Karpas-422 (cell line): ENCODE data around the gene TRIM10. TPM values are rescaled to one million over a fixed set of nuclear protein-coding genes. Genes with fewer than 3 reads are reported as not detected.
A peak's percentile ranks its signal among the peaks of the same experiment; 100 is the strongest.

Experiments used
- DNase-seq: peaks from one replicate; pipeline ENCODE4 v3.0.0-alpha.2; 2015
- H2AFZ ChIP-seq: fragments of 200-600 bp; sonication (generic); 2 replicates; pipeline ENCODE4 v1.6.1; 2014; ENCODE audit warnings: antibody characterized with exemption, low read length, mixed read lengths
- H3K27ac ChIP-seq: fragments of 200-600 bp; sonication (generic); 2 replicates; pipeline ENCODE4 v1.5.1; 2014; ENCODE audit warnings: mild to moderate bottlenecking, low read length, moderate library complexity
- H3K27me3 ChIP-seq: fragments of 200-600 bp; sonication (generic); 2 replicates; pipeline ENCODE4 v1.6.1; 2014; ENCODE audit warnings: low read length, mixed read lengths
- H3K36me3 ChIP-seq: fragments of 200-600 bp; sonication (generic); 2 replicates; pipeline ENCODE4 v1.6.1; 2014; ENCODE audit warnings: low read length, mixed read lengths; ENCODE audit not compliant: insufficient read depth
- H3K4me1 ChIP-seq: fragments of 200-600 bp; sonication (generic); 2 replicates; pipeline ENCODE4 v1.6.1; 2014; ENCODE audit warnings: mild to moderate bottlenecking, low read length, mixed read lengths
- H3K4me2 ChIP-seq: fragments of 200-600 bp; sonication (generic); 2 replicates; pipeline ENCODE4 v1.6.1; 2014; ENCODE audit warnings: low read length, low read depth, mild to moderate bottlenecking; ENCODE audit not compliant: poor library complexity, severe bottlenecking
- H3K4me3 ChIP-seq: fragments of 200-600 bp; sonication (generic); 2 replicates; pipeline ENCODE4 v1.5.1; 2014; ENCODE audit warnings: mild to moderate bottlenecking, antibody characterized with exemption, low read length, mixed read lengths
- H3K79me2 ChIP-seq: fragments of 200-600 bp; sonication (generic); 2 replicates; pipeline ENCODE4 v1.6.1; 2014; ENCODE audit warnings: mild to moderate bottlenecking, low read length, mixed read lengths
- H3K9ac ChIP-seq: fragments of 200-600 bp; sonication (generic); 2 replicates; pipeline ENCODE4 v1.6.0; 2014; ENCODE audit warnings: low read length
- H3K9me2 ChIP-seq: fragments of 200-600 bp; sonication (generic), shearing (Covaris generic); replicated peaks from 2 replicates; pipeline ENCODE4 v1.6.0; 2014; ENCODE audit warnings: mild to moderate bottlenecking, low read length, moderate library complexity; ENCODE audit not compliant: insufficient read depth
- H3K9me3 ChIP-seq: fragments of 300-700, 200-600 bp; sonication (generic); 2 replicates; pipeline ENCODE4 v1.6.1; 2014; ENCODE audit warnings: low read length, mixed read lengths
- H4K20me1 ChIP-seq: fragments of 200-600 bp; sonication (generic); 2 replicates; pipeline ENCODE4 v1.6.1; 2014; ENCODE audit warnings: mild to moderate bottlenecking, antibody characterized with exemption, low read length, low read depth; ENCODE audit not compliant: insufficient read depth
- total RNA-seq: library from RNA; depleted of rRNA; stranded (reverse); fragments of >200 nt; shearing (Covaris generic); gene quantifications from 2 replicates; pipeline ENCODE4 v1.2.3, GENCODE V29; 2014; ENCODE audit warnings: low replicate concordance

TRIM10 gene
- total RNA-seq, 1 experiment from 2014 or later: not detected

- H3K9me3 ChIP-seq: no peaks in the 10 kb centered on the region
- no peaks in the 10 kb centered on the region for H3K27me3 ChIP-seq
- DNase-seq: no peak
- H3K4me3 ChIP-seq: no peak overlapping the region
- no peaks in the 10 kb centered on the region for H3K9me2 ChIP-seq
- H3K79me2 ChIP-seq: no peaks in the 10 kb centered on the region
- H3K4me1 ChIP-seq: no peaks in the 10 kb centered on the region
- no peak overlapping the region for H3K27ac ChIP-seq
- H4K20me1 ChIP-seq: no peaks in the 10 kb centered on the region
- H3K9ac ChIP-seq: no peak overlapping the region
- no peaks in the 10 kb centered on the region for H3K36me3 ChIP-seq
- no peak overlapping the region for H2AFZ ChIP-seq
- H3K4me2 ChIP-seq: no peak overlapping the region
Measured at GRCh38 chr6:30116724-30117123, 44.3 kb downstream of the TRIM10 start.

- no peaks in the 10 kb centered on the region for H3K27me3 ChIP-seq
- H3K4me2 ChIP-seq: no peak overlapping the region
- H2AFZ ChIP-seq: no peak overlapping the region
Measured at GRCh38 chr6:30113841-30114240, 47.2 kb downstream of the TRIM10 start.

GRCh38 chr6:30113003-30113759 is 47.8 kb downstream of the TRIM10 start, which contains the start of gene TRIM31:
Gene TRIM31, minus strand, starts transcription at chr6:30113090. Its CDS starts 285 bp downstream, at chr6:30112805.
- Histone ChIP-seq H3K4me2 (no peak within 1 kb of the TSS), H3K9me3 (no peaks in the 10 kb centered on the region), H4K20me1 (no peaks in the 10 kb centered on the region), H3K9me2 (no peaks in the 10 kb centered on the region), H3K36me3 (no peaks in the 10 kb centered on the region), H3K4me3 (no peak within 1 kb of the TSS), H3K27ac (no peak within 1 kb of the TSS), H3K4me1 (0 out of 2 replicates have a peak, but pooled peaks cover 4% of the 10 kb centered on the region), H3K27me3 (no peaks in the 10 kb centered on the region), H2AFZ (no peak within 1 kb of the TSS), H3K79me2 (no peaks in the 10 kb centered on the region), H3K9ac (no peak within 1 kb of the TSS)
- DNase-seq: no peak

More at GRCh38 chr6:30113841-30114240, 47.2 kb downstream of the TRIM10 start:
- DNase-seq: no peak
- Histone ChIP-seq H3K4me3 (no peak overlapping the region), H3K27ac (no peak overlapping the region), H3K36me3 (no peaks in the 10 kb centered on the region), H3K4me1 (0 out of 2 replicates have a peak, but pooled peaks cover 4% of the 10 kb centered on the region), H3K79me2 (no peaks in the 10 kb centered on the region), H3K9me2 (no peaks in the 10 kb centered on the region), H3K9ac (no peak overlapping the region), H3K9me3 (no peaks in the 10 kb centered on the region), H4K20me1 (no peaks in the 10 kb centered on the region)

GRCh38 chr6:30112402-30112994 is 48.5 kb downstream of the TRIM10 start:
- Histone ChIP-seq H3K27ac (no peak overlapping the region), H3K9me3 (no peaks in the 10 kb centered on the region), H4K20me1 (no peaks in the 10 kb centered on the region), H3K4me2 (no peak overlapping the region), H3K27me3 (no peaks in the 10 kb centered on the region), H3K4me1 (0 out of 2 replicates have a peak, but pooled peaks cover 4% of the 10 kb centered on the region), H2AFZ (no peak overlapping the region), H3K4me3 (no peak overlapping the region), H3K9ac (no peak overlapping the region), H3K79me2 (no peaks in the 10 kb centered on the region), H3K9me2 (no peaks in the 10 kb centered on the region), H3K36me3 (no peaks in the 10 kb centered on the region)
- no peak for DNase-seq

GRCh38 chr6:30111266-30111856 is 49.6 kb downstream of the TRIM10 start:
- Histone ChIP-seq H2AFZ (no peak overlapping the region), H3K4me1 (0 out of 2 replicates have a peak, but pooled peaks cover 4% of the 10 kb centered on the region), H3K27ac (no peak overlapping the region), H3K4me3 (no peak overlapping the region), H3K4me2 (no peak overlapping the region), H4K20me1 (no peaks in the 10 kb centered on the region), H3K36me3 (no peaks in the 10 kb centered on the region), H3K79me2 (no peaks in the 10 kb centered on the region), H3K9me3 (no peaks in the 10 kb centered on the region), H3K9me2 (no peaks in the 10 kb centered on the region), H3K27me3 (no peaks in the 10 kb centered on the region), H3K9ac (no peak overlapping the region)
- no peak for DNase-seq

- no peaks in the 10 kb centered on the region for H3K9me2 ChIP-seq
- no peak overlapping the region for H2AFZ ChIP-seq
- no peak overlapping the region for H3K9ac ChIP-seq
- H3K79me2 ChIP-seq: no peaks in the 10 kb centered on the region
- peaks cover 37% of the 10 kb centered on the region for H3K4me1 ChIP-seq
- H3K4me3 ChIP-seq: no peak overlapping the region
- no peak for DNase-seq
- H4K20me1 ChIP-seq: no peaks in the 10 kb centered on the region
- no peaks in the 10 kb centered on the region for H3K9me3 ChIP-seq
- H3K27ac ChIP-seq: no peak overlapping the region
- no peaks in the 10 kb centered on the region for H3K27me3 ChIP-seq
- H3K4me2 ChIP-seq: no peak overlapping the region
- H3K36me3 ChIP-seq: no peaks in the 10 kb centered on the region
Measured at GRCh38 chr6:30104661-30105060, 56.4 kb downstream of the TRIM10 start.

- DNase-seq: no peak
- Histone ChIP-seq H3K4me3 (peak overlapping the region; percentile 63), H3K9me2 (no peaks in the 10 kb centered on the region), H3K4me1 (peaks cover 37% of the 10 kb centered on the region), H3K9ac (peak overlapping the region; percentile 58), H3K9me3 (no peaks in the 10 kb centered on the region), H3K79me2 (no peaks in the 10 kb centered on the region), H4K20me1 (no peaks in the 10 kb centered on the region), H3K27ac (no peak overlapping the region), H2AFZ (peak overlapping the region; percentile 96), H3K27me3 (no peaks in the 10 kb centered on the region), H3K36me3 (no peaks in the 10 kb centered on the region), H3K4me2 (peak overlapping the region; percentile 76)
Measured at GRCh38 chr6:30103872-30104179, 57.2 kb downstream of the TRIM10 start.
